ENCODE results near the gene MED12L. TPM values are rescaled to one million over a fixed set of nuclear protein-coding genes. Genes with fewer than 3 reads are reported as not detected.

Gene MED12L
- total and polyA plus RNA-seq, 9 of the 15 experiments (the other 6 are each of a cell fraction or from before 2014, with no cell fraction given): not detected

DNA sequence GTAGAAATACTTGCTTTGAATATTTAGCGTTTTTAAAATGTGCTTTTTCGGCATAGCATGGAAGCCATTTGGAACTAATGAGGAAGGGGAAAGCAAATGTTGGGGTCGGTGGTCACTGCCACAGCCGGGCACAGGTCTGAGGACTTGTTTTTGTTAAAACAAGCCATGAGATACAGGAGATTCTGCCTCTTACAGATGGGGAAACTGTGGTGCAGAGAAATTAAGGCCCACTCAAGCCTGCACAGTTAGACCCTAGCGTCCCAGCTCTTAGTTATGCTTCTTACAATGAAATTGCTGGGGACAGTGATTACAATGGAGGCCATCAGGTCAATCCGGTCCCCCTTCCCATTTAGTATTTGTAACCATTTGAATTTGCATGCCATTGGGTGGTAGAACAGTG lies 120.0 kb downstream of the MED12L start:
- BruUV-seq (replicated peaks): no TSS peak
- ATAC-seq (no peak), DNase-seq (ENCODE audit: extremely low read depth in 1 of 4, low spot score in 3 of 4) (no peak), FAIRE-seq (no peak)
- Histone ChIP-seq H3K9ac (ENCODE audit: insufficient read depth in 1 of 2, low read depth in 2 of 2, low read length in 2 of 2) (no peak overlapping the region), H3K27ac (ENCODE audit: extremely low read depth, low read depth, low read length) (no peak overlapping the region), H3K9me3 (replicated peaks; ENCODE audit: control insufficient read depth, insufficient read depth, low read depth, low read length) (no peaks in the 10 kb centered on the region), H3K36me3 (ENCODE audit: control insufficient read depth, insufficient read depth, low read length) (no peaks in the 10 kb centered on the region), H4K20me1 (replicated peaks; ENCODE audit: control insufficient read depth, insufficient read depth, low read length) (no peaks in the 10 kb centered on the region), H3K27me3 (ENCODE audit: control insufficient read depth in 2 of 2, insufficient read depth in 2 of 2, low read length in 2 of 2) (no peaks in the 10 kb centered on the region; a peak in 2 of 5 replicates), H3K9me1 (ENCODE audit: control insufficient read depth, insufficient read depth, low read length) (no peaks in the 10 kb centered on the region), H3K4me1 (replicated peaks in 1 of 2; ENCODE audit: control insufficient read depth in 2 of 2, insufficient read depth in 2 of 2, low read length in 2 of 2) (no peaks in the 10 kb centered on the region), H3K79me2 (ENCODE audit: control insufficient read depth, insufficient read depth, low read length) (no peaks in the 10 kb centered on the region), H2AFZ (ENCODE audit: low read depth, low read length) (no peak overlapping the region), H3K4me3 (no peak overlapping the region), H3K4me2 (ENCODE audit: insufficient read depth, low read length) (no peak overlapping the region)
- no peak for TF ChIP-seq ZNF175 (CRISPR knock-in tag; IDR thresholded peaks at IDR 0.05; ENCODE audit: low read depth)
- no peak for TF ChIP-seq RFX1 (IDR thresholded peaks at IDR 0.05)
- no peak for TF ChIP-seq COPS2 (conservative IDR thresholded peaks at IDR 0.05)
- no peak for TF ChIP-seq SMARCB1 (IDR thresholded peaks at IDR 0.05; ENCODE audit: insufficient read length, low read depth)
- no peak for TF ChIP-seq TAF9B (IDR thresholded peaks at IDR 0.05; ENCODE audit: partially characterized antibody)
- TF ChIP-seq ZFX (CRISPR knock-in tag; IDR thresholded peaks at IDR 0.05): no peak
- TF ChIP-seq HDAC1 (IDR thresholded peaks at IDR 0.05): no peak
- no peak for TF ChIP-seq CHCHD3 (CRISPR knock-in tag; IDR thresholded peaks at IDR 0.05)
- TF ChIP-seq BCOR (IDR thresholded peaks at IDR 0.05): no peak
- TF ChIP-seq PHF21A (IDR thresholded peaks at IDR 0.05; ENCODE audit: borderline replicate concordance, low read depth): no peak
- no peak for TF ChIP-seq ZEB2 (IDR thresholded peaks at IDR 0.05)
- no peak for TF ChIP-seq SMARCE1 (IDR thresholded peaks at IDR 0.05)
- TF ChIP-seq TCFL5 (CRISPR knock-in tag; conservative IDR thresholded peaks at IDR 0.05): no peak
- TF ChIP-seq HNRNPLL (IDR thresholded peaks at IDR 0.05; ENCODE audit: low read depth, low read length, poor library complexity, severe bottlenecking): no peak
- no peak for TF ChIP-seq POLR2B (IDR thresholded peaks at IDR 0.05; ENCODE audit: low read depth, partially characterized antibody)
- TF ChIP-seq, protein P1, sequence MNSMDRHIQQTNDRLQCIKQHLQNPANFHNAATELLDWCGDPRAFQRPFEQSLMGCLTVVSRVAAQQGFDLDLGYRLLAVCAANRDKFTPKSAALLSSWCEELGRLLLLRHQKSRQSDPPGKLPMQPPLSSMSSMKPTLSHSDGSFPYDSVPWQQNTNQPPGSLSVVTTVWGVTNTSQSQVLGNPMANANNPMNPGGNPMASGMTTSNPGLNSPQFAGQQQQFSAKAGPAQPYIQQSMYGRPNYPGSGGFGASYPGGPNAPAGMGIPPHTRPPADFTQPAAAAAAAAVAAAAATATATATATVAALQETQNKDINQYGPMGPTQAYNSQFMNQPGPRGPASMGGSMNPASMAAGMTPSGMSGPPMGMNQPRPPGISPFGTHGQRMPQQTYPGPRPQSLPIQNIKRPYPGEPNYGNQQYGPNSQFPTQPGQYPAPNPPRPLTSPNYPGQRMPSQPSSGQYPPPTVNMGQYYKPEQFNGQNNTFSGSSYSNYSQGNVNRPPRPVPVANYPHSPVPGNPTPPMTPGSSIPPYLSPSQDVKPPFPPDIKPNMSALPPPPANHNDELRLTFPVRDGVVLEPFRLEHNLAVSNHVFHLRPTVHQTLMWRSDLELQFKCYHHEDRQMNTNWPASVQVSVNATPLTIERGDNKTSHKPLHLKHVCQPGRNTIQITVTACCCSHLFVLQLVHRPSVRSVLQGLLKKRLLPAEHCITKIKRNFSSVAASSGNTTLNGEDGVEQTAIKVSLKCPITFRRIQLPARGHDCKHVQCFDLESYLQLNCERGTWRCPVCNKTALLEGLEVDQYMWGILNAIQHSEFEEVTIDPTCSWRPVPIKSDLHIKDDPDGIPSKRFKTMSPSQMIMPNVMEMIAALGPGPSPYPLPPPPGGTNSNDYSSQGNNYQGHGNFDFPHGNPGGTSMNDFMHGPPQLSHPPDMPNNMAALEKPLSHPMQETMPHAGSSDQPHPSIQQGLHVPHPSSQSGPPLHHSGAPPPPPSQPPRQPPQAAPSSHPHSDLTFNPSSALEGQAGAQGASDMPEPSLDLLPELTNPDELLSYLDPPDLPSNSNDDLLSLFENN (IDR thresholded peaks at IDR 0.05; ENCODE audit: low read depth in 2 of 2, low read length in 2 of 2): no peak
- in situ Hi-C loops (cut with MboI) (no loop called here), intact Hi-C loops (cut with micrococcal nuclease) (no loop called here)
- ChIA-PET CTCF (ENCODE audit: low intra/inter-chr PET ratio) (no interaction called here), POLR2A (no interaction called here)
- 1% methylated on average over 6 of the region's 6 CpGs for WGBS (ENCODE audit: insufficient coverage, low coverage, missing lambda C conversion rate)

Measured in K562 (cell line).